GM23338 (cell line): Measurements from ENCODE around the gene CEP78. TPM values are rescaled to one million over a fixed set of nuclear protein-coding genes. Genes with fewer than 3 reads are reported as not detected.

Source experiments
- ATAC-seq: fragments of 200-7000 bp; cut with Tn5 transposase; 3 replicates; pipeline ENCODE4 v1.9.1; 2020
- DNase-seq: peaks from one replicate; pipeline ENCODE4 v3.0.0-alpha.2; 2015; ENCODE audit warnings: low spot score
- H2AFZ ChIP-seq: fragments of 200-600 bp; sonication (generic); 2 replicates; pipeline ENCODE4 v1.8.0; 2016; ENCODE audit warnings: antibody characterized with exemption, mild to moderate bottlenecking, moderate library complexity
- H3F3A ChIP-seq: fragments of 200-600 bp; sonication (generic); replicated peaks from 2 replicates; pipeline ENCODE4 v1.8.0; 2017; ENCODE audit warnings: antibody characterized with exemption, mixed run types, low read depth
- H3K27ac ChIP-seq: fragments of 200-600 bp; sonication (generic); 2 replicates; pipeline ENCODE4 v1.6.1; 2016; ENCODE audit warnings: low read depth
- H3K27me3 ChIP-seq: fragments of 200-600 bp; sonication (generic); 2 replicates; pipeline ENCODE4 v1.8.0; 2016; ENCODE audit warnings: mild to moderate bottlenecking, mixed run types, moderate library complexity; ENCODE audit not compliant: insufficient read depth
- H3K36me3 ChIP-seq: fragments of 200-600 bp; sonication (generic); 2 replicates; pipeline ENCODE4 v1.8.0; 2016; ENCODE audit warnings: mild to moderate bottlenecking; ENCODE audit not compliant: insufficient read depth
- H3K4me1 ChIP-seq: fragments of 200-600 bp; sonication (generic); 2 replicates; pipeline ENCODE4 v1.8.0; 2016; ENCODE audit warnings: mild to moderate bottlenecking, moderate library complexity; ENCODE audit not compliant: insufficient read depth
- H3K4me2 ChIP-seq: fragments of 200-600 bp; sonication (generic); 2 replicates; pipeline ENCODE4 v1.7.1; 2017; ENCODE audit warnings: mixed run types
- H3K4me3 ChIP-seq: fragments of 200-600 bp; sonication (generic); 2 replicates; pipeline ENCODE4 v1.6.1; 2016; ENCODE audit warnings: mixed run types
- H3K79me2 ChIP-seq: fragments of 200-600 bp; sonication (generic); replicated peaks from 2 replicates; pipeline ENCODE4 v1.8.0; 2017; ENCODE audit warnings: mild to moderate bottlenecking; ENCODE audit not compliant: insufficient read depth
- H3K9me2 ChIP-seq: fragments of 200-600 bp; sonication (generic); 2 replicates; pipeline ENCODE4 v1.8.0; 2017; ENCODE audit not compliant: insufficient read depth
- H4K20me1 ChIP-seq: fragments of 200-600 bp; sonication (generic); replicated peaks from 2 replicates; pipeline ENCODE4 v1.8.0; 2017; ENCODE audit warnings: mild to moderate bottlenecking; ENCODE audit not compliant: insufficient read depth
- H3K27ac Mint-ChIP-seq: 2 replicates; pipeline ENCODE4 v1.8.0; 2020; ENCODE audit warnings: inconsistent platforms, mild to moderate bottlenecking, moderate library complexity, mixed read lengths
- H3K27me3 Mint-ChIP-seq: 3 replicates; pipeline ENCODE4 v1.8.0; 2022; ENCODE audit warnings: low read depth, mild to moderate bottlenecking, moderate library complexity, mixed read lengths, inconsistent platforms; ENCODE audit not compliant: insufficient read depth, poor library complexity
- H3K36me3 Mint-ChIP-seq: 3 replicates; pipeline ENCODE4 v1.8.0; 2021; ENCODE audit warnings: low read depth, mild to moderate bottlenecking, inconsistent platforms, moderate library complexity, mixed read lengths
- H3K4me1 Mint-ChIP-seq: 3 replicates; pipeline ENCODE4 v1.8.0; 2020; ENCODE audit warnings: mild to moderate bottlenecking, inconsistent platforms, mixed read lengths
- H3K4me3 Mint-ChIP-seq: 3 replicates; pipeline ENCODE4 v1.8.0; 2021; ENCODE audit warnings: moderate library complexity, mild to moderate bottlenecking, inconsistent platforms, mixed read lengths
- H3K9me3 Mint-ChIP-seq: 3 replicates; pipeline ENCODE4 v1.8.0; 2020; ENCODE audit warnings: moderate library complexity, mild to moderate bottlenecking, inconsistent platforms, mixed read lengths
- CREB1 ChIP-seq: fragments of 250-450 bp; sonication (Bioruptor Pico); IDR thresholded peaks from 2 replicates; pipeline ENCODE4 v1.5.0; 2020; ENCODE audit warnings: low read depth, mild to moderate bottlenecking, moderate library complexity
- EZH2 ChIP-seq: fragments of 200-600 bp; sonication (generic); IDR thresholded peaks from one replicate; pipeline ENCODE4 v1.8.0; 2017; ENCODE audit warnings: antibody characterized with exemption, mild to moderate bottlenecking, low read depth; ENCODE audit not compliant: unreplicated experiment
- JUNB ChIP-seq: IDR thresholded peaks from one replicate; pipeline ENCODE4 v1.6.1; 2016; ENCODE audit warnings: antibody characterized with exemption; ENCODE audit not compliant: unreplicated experiment
- POLR2AphosphoS5 ChIP-seq: IDR thresholded peaks from 2 replicates; pipeline ENCODE4 v1.6.1; 2016; ENCODE audit warnings: antibody characterized with exemption, low read depth
- STAT1 ChIP-seq: IDR thresholded peaks from one replicate; pipeline ENCODE4 v1.6.1; 2016; ENCODE audit warnings: antibody characterized with exemption; ENCODE audit not compliant: unreplicated experiment
- ZNF331 ChIP-seq: fragments of 250-450 bp; sonication (Bioruptor Pico); IDR thresholded peaks from 2 replicates; pipeline ENCODE4 v1.5.0; 2020; ENCODE audit warnings: low read depth, mild to moderate bottlenecking, moderate library complexity
- ZNF462 ChIP-seq: fragments of 250-450 bp; sonication (Bioruptor Pico); IDR thresholded peaks from 2 replicates; pipeline ENCODE4 v1.5.0; 2020; ENCODE audit warnings: mild to moderate bottlenecking, moderate library complexity
- polyA plus RNA-seq: library from polyadenylated mRNA; unstranded; fragments of >200 nt; fragmentation: Nextera tagmentation; extraction: Ambion mirVana; gene quantifications from 2 replicates; pipeline ENCODE4 v1.2.1, GENCODE V29; 2016
- total RNA-seq: library from RNA; depleted of rRNA; stranded (reverse); fragments of >200 nt; shearing (Covaris generic); gene quantifications from 2 replicates; pipeline ENCODE4 v1.2.3, GENCODE V29; 2014
- TF ChIP-seq, protein P1 (sequence below), 2 experiments: fragments of 200-600 bp in 1 of 2; sonication (generic) in 1 of 2; conservative IDR thresholded peaks; 2 replicates each; pipeline versions ENCODE4 v1.5.1 to v1.6.1; 2016 to 2017; ENCODE audit warnings: antibody characterized with exemption in 2 of 2, low read depth in 2 of 2, mild to moderate bottlenecking in 2 of 2, moderate library complexity in 1 of 2
- TF ChIP-seq, protein P2 (sequence below): IDR thresholded peaks from 2 replicates; pipeline ENCODE4 v1.6.1; 2016; ENCODE audit warnings: antibody characterized with exemption

The CEP78 gene
- total and polyA plus RNA-seq, 2 experiments from 2014 or later = 19.9 to 48.3 TPM

DNA sequence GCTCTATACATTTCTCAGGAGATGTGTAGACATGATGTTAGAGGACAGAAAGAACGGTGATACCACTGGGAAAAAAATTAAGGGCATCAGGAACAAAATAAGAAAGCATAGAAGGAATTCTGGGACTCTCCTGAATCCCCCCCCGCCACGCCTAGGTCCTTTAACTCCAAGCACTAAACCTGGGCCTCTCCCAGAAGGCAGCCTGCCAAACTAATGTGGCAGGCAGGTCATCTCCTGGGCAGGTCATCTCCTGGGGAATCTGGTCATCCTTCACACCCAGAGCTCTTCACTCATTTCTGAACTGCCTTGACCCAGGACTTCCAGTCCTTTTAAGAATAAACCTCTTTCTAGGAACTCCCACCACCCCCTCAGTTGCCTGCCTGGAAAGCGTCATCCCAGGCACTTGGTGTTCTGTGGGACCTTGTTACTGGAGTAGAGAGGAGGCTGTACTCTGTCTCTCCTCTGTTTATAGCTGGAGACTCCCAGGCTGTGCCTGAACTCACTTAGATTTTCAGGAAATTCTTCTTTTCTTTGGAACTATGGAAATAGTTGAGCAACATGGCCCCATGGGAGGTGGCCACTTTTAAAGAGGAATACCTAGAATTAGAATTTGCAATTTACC, 85.1 kb downstream of the CEP78 start:
- no peak for TF ChIP-seq POLR2AphosphoS5
- no peak for TF ChIP-seq EZH2
- TF ChIP-seq STAT1 = no peak
- no peak for TF ChIP-seq JUNB
- no peak for TF ChIP-seq ZNF462 (CRISPR knock-in tag)
- TF ChIP-seq, protein P1, sequence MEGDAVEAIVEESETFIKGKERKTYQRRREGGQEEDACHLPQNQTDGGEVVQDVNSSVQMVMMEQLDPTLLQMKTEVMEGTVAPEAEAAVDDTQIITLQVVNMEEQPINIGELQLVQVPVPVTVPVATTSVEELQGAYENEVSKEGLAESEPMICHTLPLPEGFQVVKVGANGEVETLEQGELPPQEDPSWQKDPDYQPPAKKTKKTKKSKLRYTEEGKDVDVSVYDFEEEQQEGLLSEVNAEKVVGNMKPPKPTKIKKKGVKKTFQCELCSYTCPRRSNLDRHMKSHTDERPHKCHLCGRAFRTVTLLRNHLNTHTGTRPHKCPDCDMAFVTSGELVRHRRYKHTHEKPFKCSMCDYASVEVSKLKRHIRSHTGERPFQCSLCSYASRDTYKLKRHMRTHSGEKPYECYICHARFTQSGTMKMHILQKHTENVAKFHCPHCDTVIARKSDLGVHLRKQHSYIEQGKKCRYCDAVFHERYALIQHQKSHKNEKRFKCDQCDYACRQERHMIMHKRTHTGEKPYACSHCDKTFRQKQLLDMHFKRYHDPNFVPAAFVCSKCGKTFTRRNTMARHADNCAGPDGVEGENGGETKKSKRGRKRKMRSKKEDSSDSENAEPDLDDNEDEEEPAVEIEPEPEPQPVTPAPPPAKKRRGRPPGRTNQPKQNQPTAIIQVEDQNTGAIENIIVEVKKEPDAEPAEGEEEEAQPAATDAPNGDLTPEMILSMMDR (conservative IDR thresholded peaks at IDR 0.05; ENCODE audit: low read depth in 2 of 2) = no peak
- no peak for TF ChIP-seq ZNF331 (CRISPR knock-in tag)
- no peak for TF ChIP-seq CREB1 (CRISPR knock-in tag)
- TF ChIP-seq, protein P2, sequence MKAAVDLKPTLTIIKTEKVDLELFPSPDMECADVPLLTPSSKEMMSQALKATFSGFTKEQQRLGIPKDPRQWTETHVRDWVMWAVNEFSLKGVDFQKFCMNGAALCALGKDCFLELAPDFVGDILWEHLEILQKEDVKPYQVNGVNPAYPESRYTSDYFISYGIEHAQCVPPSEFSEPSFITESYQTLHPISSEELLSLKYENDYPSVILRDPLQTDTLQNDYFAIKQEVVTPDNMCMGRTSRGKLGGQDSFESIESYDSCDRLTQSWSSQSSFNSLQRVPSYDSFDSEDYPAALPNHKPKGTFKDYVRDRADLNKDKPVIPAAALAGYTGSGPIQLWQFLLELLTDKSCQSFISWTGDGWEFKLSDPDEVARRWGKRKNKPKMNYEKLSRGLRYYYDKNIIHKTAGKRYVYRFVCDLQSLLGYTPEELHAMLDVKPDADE = no peak
- no peaks in the 10 kb centered on the region for H3K9me3 Mint-ChIP-seq
- H3K27me3 ChIP-seq = no peaks in the 10 kb centered on the region
- DNase-seq = no peak
- 0 out of 2 replicates have a peak overlapping the region, but pooled peaks have one; percentile 45 for H3K27ac ChIP-seq
- peaks cover 98% of the 10 kb centered on the region for H3K36me3 Mint-ChIP-seq
- H3K4me1 ChIP-seq = no peaks in the 10 kb centered on the region
- peaks cover 36% of the 10 kb centered on the region for H3K27me3 Mint-ChIP-seq
- H2AFZ ChIP-seq = no peak overlapping the region
- peaks cover 81% of the 10 kb centered on the region for H4K20me1 ChIP-seq
- H3K4me2 ChIP-seq = no peak overlapping the region
- peaks cover 70% of the 10 kb centered on the region for H3K36me3 ChIP-seq
- H3K4me1 Mint-ChIP-seq = peaks cover 47% of the 10 kb centered on the region
- H3K4me3 ChIP-seq = no peak overlapping the region
- peaks cover 81% of the 10 kb centered on the region for H3K79me2 ChIP-seq
- no peaks in the 10 kb centered on the region; the same call in 1 of the 2 replicates for H3K9me2 ChIP-seq
- peaks cover 51% of the 10 kb centered on the region for H3F3A ChIP-seq
- no peak overlapping the region for H3K27ac Mint-ChIP-seq
- H3K4me3 Mint-ChIP-seq = no peak overlapping the region
- no peak for ATAC-seq
